Measurements from ENCODE around the gene MAGI2.

GRCh38 chr7:78326189-78326588, 1127.3 kb downstream of the MAGI2 start:
- TF ChIP-seq, protein P1, sequence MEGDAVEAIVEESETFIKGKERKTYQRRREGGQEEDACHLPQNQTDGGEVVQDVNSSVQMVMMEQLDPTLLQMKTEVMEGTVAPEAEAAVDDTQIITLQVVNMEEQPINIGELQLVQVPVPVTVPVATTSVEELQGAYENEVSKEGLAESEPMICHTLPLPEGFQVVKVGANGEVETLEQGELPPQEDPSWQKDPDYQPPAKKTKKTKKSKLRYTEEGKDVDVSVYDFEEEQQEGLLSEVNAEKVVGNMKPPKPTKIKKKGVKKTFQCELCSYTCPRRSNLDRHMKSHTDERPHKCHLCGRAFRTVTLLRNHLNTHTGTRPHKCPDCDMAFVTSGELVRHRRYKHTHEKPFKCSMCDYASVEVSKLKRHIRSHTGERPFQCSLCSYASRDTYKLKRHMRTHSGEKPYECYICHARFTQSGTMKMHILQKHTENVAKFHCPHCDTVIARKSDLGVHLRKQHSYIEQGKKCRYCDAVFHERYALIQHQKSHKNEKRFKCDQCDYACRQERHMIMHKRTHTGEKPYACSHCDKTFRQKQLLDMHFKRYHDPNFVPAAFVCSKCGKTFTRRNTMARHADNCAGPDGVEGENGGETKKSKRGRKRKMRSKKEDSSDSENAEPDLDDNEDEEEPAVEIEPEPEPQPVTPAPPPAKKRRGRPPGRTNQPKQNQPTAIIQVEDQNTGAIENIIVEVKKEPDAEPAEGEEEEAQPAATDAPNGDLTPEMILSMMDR (IDR thresholded peaks at IDR 0.05; ENCODE audit: insufficient read depth, low read length, poor library complexity, severe bottlenecking) = no peak
- no peak for TF ChIP-seq EZH2phosphoT487 (conservative IDR thresholded peaks at IDR 0.05; ENCODE audit: low read length)
